Activated T-helper 1 cell treated with anti-CD3 and anti-CD28 coated beads, Interleukin-12 subunit alpha, Interleukin-12 subunit beta, Interleukin-2, Interleukin-4 antibody, amounts not matched to agents 30 ng/mL and 10 ng/mL and 1 ng/mL, durations not matched to agents 14 hours and 24 hours and 36 hours (primary cell): ENCODE results near the gene CCSAP. TPM values are rescaled to one million over a fixed set of nuclear protein-coding genes. Genes with fewer than 3 reads are reported as not detected.

Experiments used
- DNase-seq: peaks from one replicate; pipeline ENCODE4 v3.0.0; 2021; ENCODE audit warnings: low spot score
- H3K27ac Mint-ChIP-seq: one replicate; pipeline ENCODE4 v1.8.0; 2021; ENCODE audit warnings: mild to moderate bottlenecking, mixed read lengths
- H3K27me3 Mint-ChIP-seq: one replicate; pipeline ENCODE4 v1.8.0; 2022; ENCODE audit warnings: mild to moderate bottlenecking, moderate library complexity, mixed read lengths; ENCODE audit not compliant: insufficient read depth
- H3K36me3 Mint-ChIP-seq: one replicate; pipeline ENCODE4 v1.8.0; 2021; ENCODE audit warnings: low read depth, mixed read lengths
- H3K4me1 Mint-ChIP-seq: one replicate; pipeline ENCODE4 v1.8.0; 2021; ENCODE audit warnings: low read depth, mixed read lengths
- H3K4me3 Mint-ChIP-seq: one replicate; pipeline ENCODE4 v1.8.0; 2021; ENCODE audit warnings: mild to moderate bottlenecking, moderate library complexity, mixed read lengths
- H3K9me3 Mint-ChIP-seq: one replicate; pipeline ENCODE4 v1.8.0; 2021; ENCODE audit warnings: mixed read lengths
- intact Hi-C: fragments of 100-400 bp; cut with micrococcal nuclease; formaldehyde crosslinking; loops from one replicate; pipeline ENCODE4 v1.15.1; 2024
- total RNA-seq: library from RNA; stranded (reverse); gene quantifications from 2 replicates; pipeline ENCODE4 v1.2.3, GENCODE V29; 2022

CCSAP gene
- total RNA-seq, 1 donor from 2014 or later, result 11.9 TPM

- H3K27ac Mint-ChIP-seq, result no peak overlapping the region
- peaks cover 48% of the 10 kb centered on the region for H3K27me3 Mint-ChIP-seq
- intact Hi-C loops, result no loop called here
These were observed 10.1 kb upstream of the CCSAP start for GRCh38 chr1:229352975-229353374.

GRCh38 chr1:229349463-229350385 lies 6.9 kb upstream of the CCSAP start:
- no peak overlapping the region for H3K4me3 Mint-ChIP-seq

More at GRCh38 chr1:229352975-229353374, 10.1 kb upstream of the CCSAP start:
- Mint-ChIP-seq H3K4me3 (no peak overlapping the region), H3K36me3 (no peaks in the 10 kb centered on the region), H3K9me3 (peaks cover 7% of the 10 kb centered on the region), H3K4me1 (no peaks in the 10 kb centered on the region)
- no peak for DNase-seq

GRCh38 chr1:229347528-229347927 lies 4.7 kb upstream of the CCSAP start:
- peaks cover 7% of the 10 kb centered on the region for H3K4me1 Mint-ChIP-seq
- H3K27ac Mint-ChIP-seq, result no peak overlapping the region
- H3K27me3 Mint-ChIP-seq, result peaks cover 46% of the 10 kb centered on the region
- H3K4me3 Mint-ChIP-seq, result no peak overlapping the region
- no peak for DNase-seq
- intact Hi-C loops, result loop anchor here (10.0 kb wide), 2 partner anchors 553 to 883 kb away; no protein-coding TSS in a partner anchor
- no peaks in the 10 kb centered on the region for H3K36me3 Mint-ChIP-seq
- peaks cover 8% of the 10 kb centered on the region for H3K9me3 Mint-ChIP-seq

More at GRCh38 chr1:229349463-229350385, 6.9 kb upstream of the CCSAP start:
- no peak for DNase-seq
- Mint-ChIP-seq H3K27ac (no peak overlapping the region), H3K27me3 (peaks cover 53% of the 10 kb centered on the region), H3K9me3 (peaks cover 5% of the 10 kb centered on the region), H3K4me1 (no peaks in the 10 kb centered on the region), H3K36me3 (no peaks in the 10 kb centered on the region)
- intact Hi-C loops, result loop anchor here (10.0 kb wide), 2 partner anchors 555 to 885 kb away; no protein-coding TSS in a partner anchor

DNA sequence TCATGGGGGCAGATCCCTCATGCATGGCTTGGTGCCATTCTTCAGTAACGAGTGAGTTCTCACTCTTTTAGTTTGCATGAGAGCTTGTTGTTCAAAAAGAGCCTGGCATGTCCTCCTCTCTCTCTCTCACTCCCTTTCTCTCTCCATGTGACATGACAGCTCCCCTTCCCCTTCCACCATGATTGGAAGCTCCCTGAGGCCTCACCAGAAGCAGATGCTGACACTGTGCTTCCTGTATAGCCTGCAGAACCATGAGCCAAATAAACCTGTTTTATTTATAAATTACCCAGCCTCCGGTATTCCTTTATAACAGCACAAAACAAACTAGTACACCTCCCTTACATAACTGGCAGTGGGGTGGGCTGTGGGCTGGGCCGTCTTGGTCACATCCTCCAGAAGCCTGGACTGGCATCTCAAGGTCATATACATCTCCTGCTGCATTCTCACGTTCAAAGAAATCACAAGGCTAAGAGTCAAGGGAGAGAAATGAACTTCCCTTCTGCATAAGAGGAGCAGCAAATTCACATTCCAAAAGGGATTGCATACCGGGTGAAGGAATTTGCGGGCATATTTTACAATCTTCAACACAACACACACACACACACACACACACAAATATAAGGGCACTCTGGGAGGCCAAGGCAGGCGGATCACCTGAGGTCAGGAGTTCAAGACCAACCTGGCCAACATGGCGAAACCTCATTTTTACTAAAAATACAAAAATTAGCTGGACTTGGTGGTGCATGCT lies 2.3 kb upstream of the CCSAP start:
- Mint-ChIP-seq H3K4me3 (peak overlapping the region; percentile 51), H3K27ac (no peak overlapping the region), H3K4me1 (peaks cover 19% of the 10 kb centered on the region), H3K27me3 (peaks cover 40% of the 10 kb centered on the region), H3K36me3 (peaks cover 3% of the 10 kb centered on the region), H3K9me3 (peaks cover 8% of the 10 kb centered on the region)
- no peak for DNase-seq
- intact Hi-C loops, result loop anchor here (10.0 kb wide), 2 partner anchors 550 to 880 kb away; no protein-coding TSS in a partner anchor

DNA sequence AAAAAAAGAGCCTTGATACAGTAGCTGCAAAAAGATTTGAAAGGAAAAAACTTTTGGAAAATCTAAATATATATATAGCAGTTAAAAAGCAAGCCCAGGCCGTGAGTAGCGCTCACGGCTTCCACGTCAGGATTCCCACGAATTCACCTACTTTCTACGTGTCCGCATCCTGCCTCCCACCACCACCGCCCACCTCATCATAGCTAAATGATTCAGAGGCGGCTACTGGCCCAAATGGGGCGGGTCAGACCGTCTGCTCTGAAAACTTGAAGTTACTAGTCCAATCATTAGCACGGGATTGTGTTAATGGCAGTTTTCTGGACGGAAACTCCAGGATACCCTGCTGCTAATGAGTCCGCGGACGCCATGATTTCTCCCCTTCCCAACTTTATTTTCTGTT lies 1.3 kb upstream of the CCSAP start:
- Mint-ChIP-seq H3K4me1 (peaks cover 28% of the 10 kb centered on the region), H3K27me3 (peaks cover 33% of the 10 kb centered on the region), H3K36me3 (peaks cover 8% of the 10 kb centered on the region), H3K4me3 (peak overlapping the region; percentile 76), H3K9me3 (peaks cover 8% of the 10 kb centered on the region), H3K27ac (no peak overlapping the region)
- intact Hi-C loops, result loop anchor here (10.0 kb wide), 2 partner anchors 549 to 879 kb away; no protein-coding TSS in a partner anchor
- DNase-seq, result no peak

- peak; percentile 82 for DNase-seq
- peaks cover 21% of the 10 kb centered on the region for H3K27me3 Mint-ChIP-seq
- peak overlapping the region; percentile 87 for H3K27ac Mint-ChIP-seq
- peaks cover 50% of the 10 kb centered on the region for H3K4me1 Mint-ChIP-seq
- H3K36me3 Mint-ChIP-seq, result peaks cover 9% of the 10 kb centered on the region
- peaks cover 8% of the 10 kb centered on the region for H3K9me3 Mint-ChIP-seq
- intact Hi-C loops, result loop anchor here (1.0 to 10.0 kb wide), 8 partner anchors 55 to 877 kb away; partner anchors contain the start of genes ABCB10, NUP133, RAB4A and TAF5L
- peak overlapping the region; percentile 89 for H3K4me3 Mint-ChIP-seq
These were observed 832 bp downstream of the CCSAP start for GRCh38 chr1:229341774-229342655.

- Mint-ChIP-seq H3K4me3 (peak overlapping the region; percentile 89), H3K36me3 (peaks cover 15% of the 10 kb centered on the region), H3K9me3 (peaks cover 8% of the 10 kb centered on the region), H3K27ac (no peak overlapping the region), H3K4me1 (peaks cover 57% of the 10 kb centered on the region), H3K27me3 (peaks cover 12% of the 10 kb centered on the region)
- intact Hi-C loops, result loop anchor here (10.0 kb wide), 2 partner anchors 546 to 876 kb away; no protein-coding TSS in a partner anchor
- DNase-seq, result no peak
These were observed 2.4 kb downstream of the CCSAP start for GRCh38 chr1:229340496-229340895.

- intact Hi-C loops, result loop anchor here (1.0 to 2.0 kb wide), 2 partner anchors 15 to 102 kb away; no protein-coding TSS in a partner anchor
- H3K27me3 Mint-ChIP-seq, result peaks cover 2% of the 10 kb centered on the region
- peak overlapping the region; percentile 67 for H3K27ac Mint-ChIP-seq
- peaks cover 4% of the 10 kb centered on the region for H3K9me3 Mint-ChIP-seq
- no peak for DNase-seq
- H3K4me3 Mint-ChIP-seq, result peak overlapping the region; percentile 89
- peaks cover 57% of the 10 kb centered on the region for H3K4me1 Mint-ChIP-seq
- H3K36me3 Mint-ChIP-seq, result peaks cover 21% of the 10 kb centered on the region
These were observed 3.3 kb downstream of the CCSAP start for GRCh38 chr1:229339520-229339919.

- DNase-seq, result no peak
- Mint-ChIP-seq H3K27ac (peak overlapping the region; percentile 67), H3K4me1 (peaks cover 57% of the 10 kb centered on the region), H3K4me3 (peak overlapping the region; percentile 89), H3K9me3 (peaks cover 7% of the 10 kb centered on the region), H3K27me3 (no peaks in the 10 kb centered on the region), H3K36me3 (peaks cover 24% of the 10 kb centered on the region)
- intact Hi-C loops, result loop anchor here (1.0 to 2.0 kb wide), 2 partner anchors 14 to 102 kb away; no protein-coding TSS in a partner anchor
These were observed 3.8 kb downstream of the CCSAP start for GRCh38 chr1:229339086-229339485.

DNA sequence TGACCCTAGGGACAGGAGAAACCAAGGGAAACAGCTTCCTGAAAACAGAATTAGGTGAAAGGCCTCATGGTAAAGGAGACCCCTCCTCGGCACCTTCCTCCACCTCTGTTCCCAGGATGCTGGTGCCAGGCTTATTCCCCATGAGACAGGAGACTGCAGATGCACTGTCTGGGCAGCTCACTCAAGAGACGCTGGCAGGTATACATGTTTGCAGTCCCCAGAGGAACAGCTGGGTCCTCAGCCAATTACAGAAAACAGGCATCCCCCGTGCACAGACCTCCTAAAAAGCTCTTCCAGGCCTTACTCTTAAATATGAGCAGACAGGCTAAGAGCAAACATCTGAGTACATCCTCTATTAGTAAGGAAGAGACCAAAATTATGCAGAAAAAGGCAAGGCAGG lies 6.5 kb downstream of the CCSAP start:
- peaks cover 8% of the 10 kb centered on the region for H3K9me3 Mint-ChIP-seq
- H3K4me3 Mint-ChIP-seq, result no peak overlapping the region
- no peaks in the 10 kb centered on the region for H3K27me3 Mint-ChIP-seq
- no peak overlapping the region for H3K27ac Mint-ChIP-seq
- H3K36me3 Mint-ChIP-seq, result peaks cover 24% of the 10 kb centered on the region
- DNase-seq, result no peak
- H3K4me1 Mint-ChIP-seq, result peaks cover 46% of the 10 kb centered on the region
- intact Hi-C loops, result no loop called here

DNA sequence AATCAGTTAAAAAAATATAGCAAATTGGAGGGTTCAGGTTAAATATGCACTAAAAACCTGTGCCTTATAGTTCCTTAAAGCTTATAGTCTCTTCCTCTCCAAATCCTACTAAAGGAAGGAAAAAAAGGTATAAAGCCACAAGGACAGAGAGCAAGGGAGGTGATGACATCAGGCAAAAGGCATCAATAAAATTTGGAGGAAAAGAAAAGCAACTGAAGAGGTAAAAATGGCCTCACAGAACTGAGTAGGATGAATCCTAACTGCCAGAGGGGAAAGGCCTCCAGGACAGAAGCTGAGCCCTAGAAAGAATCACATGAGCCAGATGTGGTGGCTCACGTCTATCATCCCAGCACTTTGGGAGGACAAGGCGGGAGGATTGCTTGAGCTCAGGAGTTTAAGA lies 8.1 kb downstream of the CCSAP start:
- no peak for DNase-seq
- Mint-ChIP-seq H3K4me1 (peaks cover 35% of the 10 kb centered on the region), H3K36me3 (peaks cover 22% of the 10 kb centered on the region), H3K9me3 (peaks cover 8% of the 10 kb centered on the region), H3K27me3 (no peaks in the 10 kb centered on the region), H3K27ac (no peak overlapping the region), H3K4me3 (no peak overlapping the region)
- intact Hi-C loops, result no loop called here

GRCh38 chr1:229334269-229334668 lies 8.6 kb downstream of the CCSAP start:
- peaks cover 8% of the 10 kb centered on the region for H3K9me3 Mint-ChIP-seq
- intact Hi-C loops, result no loop called here
- peaks cover 32% of the 10 kb centered on the region for H3K4me1 Mint-ChIP-seq
- no peak for DNase-seq
- H3K27ac Mint-ChIP-seq, result no peak overlapping the region
- no peaks in the 10 kb centered on the region for H3K27me3 Mint-ChIP-seq
- H3K4me3 Mint-ChIP-seq, result no peak overlapping the region
- peaks cover 18% of the 10 kb centered on the region for H3K36me3 Mint-ChIP-seq
